GM19035 (cell line): ENCODE measurements around the gene COPA.
"Not testable (repeated sequence)": the region's sequence is repeated elsewhere in the genome, so short reads cannot be mapped to it uniquely, and the experiment has no call there.

ENCODE experiments used
- ATAC-seq: cut with Tn5 transposase; IDR thresholded peaks from one replicate; pipeline ENCODE4 v1.9.1; 2021; ENCODE audit not compliant: unreplicated experiment

COPA gene

DNA sequence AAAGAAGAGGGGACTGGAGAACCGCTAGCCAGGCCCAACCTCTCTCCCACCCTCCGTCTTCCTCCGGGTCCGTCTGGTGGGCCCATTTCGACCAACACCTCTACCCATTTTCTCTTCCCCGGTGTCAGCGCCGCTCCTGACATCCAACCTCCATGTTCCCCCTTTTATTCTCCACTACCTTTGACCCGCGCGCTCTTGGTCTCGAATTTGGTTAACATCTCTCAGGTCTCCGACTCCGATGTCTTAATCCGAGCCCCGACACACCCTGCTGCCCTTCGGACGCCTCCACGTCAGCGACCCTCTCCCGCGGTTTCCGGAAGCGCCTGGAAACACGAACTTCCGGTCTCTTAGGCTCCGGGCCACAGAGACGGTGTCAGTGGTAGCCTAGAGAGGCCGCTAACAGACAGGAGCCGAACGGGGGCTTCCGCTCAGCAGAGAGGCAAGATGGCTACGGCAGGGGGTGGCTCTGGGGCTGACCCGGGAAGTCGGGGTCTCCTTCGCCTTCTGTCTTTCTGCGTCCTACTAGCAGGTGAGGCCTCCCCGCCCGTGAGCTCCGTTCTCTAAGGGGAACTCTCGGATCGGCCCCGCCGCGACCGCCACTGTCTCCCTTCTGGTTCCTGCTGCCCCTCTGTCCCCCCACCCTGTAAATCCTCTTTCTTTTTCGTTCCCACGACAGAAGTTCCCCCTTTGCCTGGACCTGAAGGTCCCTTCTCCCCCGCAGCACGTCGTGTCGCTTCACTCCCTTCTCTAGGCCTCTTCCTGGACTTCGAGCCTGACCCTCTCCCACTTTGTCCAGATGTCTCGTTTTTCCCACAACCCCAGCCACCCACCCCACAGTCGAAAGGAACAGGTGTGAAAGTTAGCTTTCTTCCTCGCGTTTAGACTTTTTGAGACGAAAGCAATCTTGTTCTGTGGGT is at the start of gene COPA, which contains the start of gene NCSTN:
Gene COPA (minus strand): TSS at position 298 of the 917 bp plus-strand sequence. CDS start 80 bp downstream, at position 218.
Gene NCSTN (plus strand): TSS at position 431 of the 917 bp plus-strand sequence. CDS start 14 bp downstream, at position 445.
- ATAC-seq = peak; percentile 85

DNA sequence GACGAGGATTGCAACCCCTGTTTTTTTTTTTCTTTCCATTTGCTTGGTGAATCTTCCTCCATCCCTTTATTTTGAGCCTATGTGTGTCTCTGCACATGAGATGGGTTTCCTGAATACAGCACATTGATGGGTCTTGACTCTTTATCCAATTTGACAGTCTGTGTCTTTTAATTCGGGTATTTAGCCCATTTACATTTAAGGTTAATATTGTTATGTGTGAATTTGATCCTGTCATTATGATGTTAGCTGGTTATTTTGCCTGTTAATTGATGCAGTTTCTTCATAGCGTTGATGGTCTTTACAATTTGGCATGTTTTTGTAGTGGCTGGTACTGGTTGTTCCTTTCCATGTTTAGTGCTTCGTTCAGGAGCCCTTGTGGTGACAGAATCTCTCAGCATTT is 45.4 kb upstream of the COPA start:
- ATAC-seq = not testable (repeated sequence)

DNA sequence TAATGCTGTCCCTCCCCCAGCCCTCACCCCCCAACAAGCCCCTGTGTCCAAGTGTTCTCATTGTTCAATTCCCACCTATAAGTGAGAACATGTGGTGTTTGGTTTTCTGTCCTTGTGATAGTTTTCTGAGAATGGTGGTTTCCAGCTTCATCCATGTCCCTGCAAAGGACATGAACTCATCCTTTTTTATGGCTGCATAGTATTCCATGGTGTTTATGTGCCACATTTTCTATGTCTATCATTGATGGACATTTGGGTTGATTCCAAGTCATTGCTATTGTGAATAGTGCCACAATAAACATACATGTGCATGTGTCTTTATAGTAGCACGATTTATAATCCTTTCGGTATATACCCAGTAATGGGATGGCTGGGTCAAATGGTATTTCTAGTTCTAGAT is 41.8 kb upstream of the COPA start:
- not testable (repeated sequence) for ATAC-seq

- ATAC-seq = no peak
Observed at GRCh38 chr1:160377585-160378206, 34.6 kb upstream of the COPA start.

DNA sequence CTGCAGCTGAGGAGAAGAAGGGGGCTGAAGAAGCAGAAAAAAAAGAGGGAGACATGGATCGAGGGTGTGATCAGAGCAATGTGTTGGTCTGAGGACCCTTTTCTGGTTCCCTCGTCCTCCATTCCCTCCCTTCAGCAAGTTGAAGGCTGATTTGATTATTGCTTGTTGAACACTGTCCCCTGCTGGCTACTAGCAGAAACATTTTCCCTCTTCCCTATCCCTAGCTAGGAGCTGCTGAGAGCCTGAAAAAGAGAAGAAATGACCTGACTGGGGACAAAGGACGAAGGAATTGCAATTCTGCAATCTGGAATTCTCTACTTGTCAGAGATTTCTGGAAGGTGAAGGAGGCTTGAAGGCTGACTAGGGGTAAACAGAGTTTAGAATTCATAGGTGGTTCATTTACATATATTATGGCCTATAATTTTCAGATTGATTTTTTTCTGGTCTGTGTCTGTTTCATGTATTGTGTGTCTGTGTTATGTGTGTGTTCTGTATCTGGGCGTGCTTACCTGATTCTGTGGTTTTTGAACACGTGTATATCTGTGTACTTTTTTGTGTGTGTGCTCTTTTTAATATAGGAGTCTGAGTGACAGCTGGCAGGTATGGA is 33.6 kb upstream of the COPA start:
- peak; percentile 64 for ATAC-seq

DNA sequence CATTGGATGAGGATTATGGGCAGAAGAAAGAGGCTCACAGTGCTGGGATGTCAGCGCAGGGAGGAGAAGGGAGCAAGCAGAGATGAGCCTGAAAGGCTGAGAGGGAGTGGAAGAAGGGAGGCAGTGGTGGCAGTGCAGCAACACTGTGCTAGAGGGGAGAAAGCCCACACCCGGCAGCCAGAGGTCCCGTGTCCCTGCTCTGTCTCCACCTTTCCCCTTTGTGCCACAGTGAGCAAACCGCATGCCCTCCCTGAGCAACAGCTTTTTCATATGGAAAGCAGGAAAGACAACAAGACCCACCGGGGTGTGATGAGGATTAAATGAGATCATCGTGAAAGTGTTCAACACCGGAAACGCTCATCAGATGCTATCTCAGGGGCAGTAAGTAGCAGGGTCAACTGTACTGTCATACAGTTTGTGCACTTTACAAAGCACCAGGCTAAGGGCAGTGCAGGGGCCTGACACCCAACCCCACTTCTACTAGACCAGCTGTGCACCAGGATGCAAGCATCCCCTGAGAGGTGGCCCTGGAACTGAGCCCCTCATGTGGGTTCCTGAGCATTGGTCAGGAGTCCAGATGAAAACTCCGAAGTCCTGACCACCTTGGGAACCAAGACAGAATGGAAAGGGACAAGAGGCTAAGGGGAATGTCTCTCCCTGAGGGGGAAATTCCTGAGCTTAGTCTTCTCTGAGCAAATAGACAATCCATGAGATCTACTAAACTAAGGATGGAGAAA is 32.9 kb upstream of the COPA start:
- peak; percentile 55 for ATAC-seq

- no peak for ATAC-seq
Observed at GRCh38 chr1:160374306-160375110, 31.5 kb upstream of the COPA start.

- no peak for ATAC-seq
Observed at GRCh38 chr1:160373696-160374095, 30.6 kb upstream of the COPA start.

DNA sequence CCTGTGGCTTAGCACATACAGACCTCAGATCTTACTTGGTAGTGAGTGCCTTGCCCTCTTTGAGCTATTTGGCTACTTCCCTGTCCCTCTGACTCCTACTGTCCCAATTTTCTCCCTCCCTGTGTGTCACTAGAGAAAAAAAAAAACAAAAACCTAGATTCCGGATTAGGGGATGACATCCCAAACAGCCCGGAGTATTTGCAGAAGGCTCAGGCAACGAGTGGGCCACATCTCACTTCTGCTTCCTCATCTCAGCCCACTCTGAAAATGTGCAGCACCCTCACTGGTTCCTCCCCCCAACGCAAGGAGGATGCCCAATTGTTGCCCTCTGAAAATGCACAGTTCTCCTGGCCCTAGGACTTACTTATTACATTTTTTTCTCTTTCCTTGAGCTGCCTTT is 28.7 kb upstream of the COPA start:
- ATAC-seq = no peak

DNA sequence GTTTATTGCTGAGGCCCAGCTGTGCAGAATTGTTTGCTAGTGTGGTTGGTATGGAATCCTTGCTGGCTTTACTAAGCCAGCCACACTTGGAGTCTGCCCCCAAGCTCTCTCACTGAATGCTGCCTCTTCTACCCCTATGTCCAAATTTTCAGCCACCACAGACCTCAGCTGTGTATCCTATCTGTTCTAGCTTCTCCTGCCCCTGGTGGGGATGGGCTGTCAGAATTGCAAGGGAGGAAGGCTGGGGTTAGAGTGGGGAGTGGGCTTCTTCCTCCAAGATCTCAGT is 28.2 kb upstream of the COPA start:
- no peak for ATAC-seq

DNA sequence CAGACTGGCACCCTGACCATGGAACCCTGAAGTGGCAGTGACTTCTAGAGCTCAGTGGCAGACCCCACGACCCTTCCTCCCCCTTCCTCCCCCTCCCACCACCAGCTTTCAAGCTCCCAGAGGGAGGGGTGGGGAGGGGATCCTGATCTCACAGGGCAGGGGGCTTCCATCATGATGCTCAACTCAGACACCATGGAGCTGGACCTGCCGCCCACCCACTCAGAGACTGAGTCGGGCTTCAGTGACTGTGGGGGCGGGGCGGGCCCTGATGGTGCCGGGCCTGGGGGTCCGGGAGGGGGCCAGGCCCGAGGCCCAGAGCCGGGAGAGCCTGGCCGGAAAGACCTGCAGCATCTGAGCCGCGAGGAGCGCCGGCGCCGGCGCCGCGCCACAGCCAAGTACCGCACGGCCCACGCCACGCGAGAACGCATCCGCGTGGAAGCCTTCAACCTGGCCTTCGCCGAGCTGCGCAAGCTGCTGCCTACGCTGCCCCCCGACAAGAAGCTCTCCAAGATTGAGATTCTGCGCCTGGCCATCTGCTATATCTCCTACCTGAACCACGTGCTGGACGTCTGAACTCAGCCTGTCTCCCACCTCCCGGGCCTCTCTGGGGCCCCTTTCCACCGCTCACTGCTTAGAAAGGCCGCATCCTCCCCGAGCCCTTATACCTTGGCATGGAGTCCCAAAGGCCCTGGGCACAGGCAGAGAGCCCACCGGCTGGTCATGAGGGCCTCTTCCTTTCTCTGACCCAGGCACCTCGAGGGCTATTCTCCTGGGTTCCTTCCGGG is 27.7 kb upstream of the COPA start:
- no peak for ATAC-seq

GRCh38 chr1:160369087-160369486 is 26.0 kb upstream of the COPA start:
- ATAC-seq = no peak

GRCh38 chr1:160367934-160368923 is 25.2 kb upstream of the COPA start:
- no peak for ATAC-seq

DNA sequence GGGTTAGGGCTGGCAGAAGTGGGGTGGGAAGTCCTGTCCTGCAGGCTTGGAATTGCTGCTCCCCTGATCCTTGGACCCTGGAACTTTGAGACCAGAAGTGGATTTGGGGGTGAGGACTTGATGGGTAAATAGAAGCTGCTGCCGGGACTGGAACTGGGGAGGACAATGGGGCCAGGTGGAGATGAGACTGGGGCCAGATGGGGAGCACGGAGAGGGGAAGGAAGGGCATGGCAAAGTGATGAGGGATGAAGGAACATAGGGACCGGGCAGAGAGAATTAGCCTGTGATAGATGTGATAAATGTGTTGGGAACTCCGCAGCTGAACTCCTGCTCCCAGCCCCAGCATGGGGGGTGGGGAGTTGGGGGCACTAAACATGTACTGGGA is 24.5 kb upstream of the COPA start:
- ATAC-seq = no peak

- ATAC-seq = no peak
Observed at GRCh38 chr1:160366731-160367515, 23.9 kb upstream of the COPA start, which contains the start of gene NHLH1. TSS of gene NHLH1 (plus strand) at chr1:160367071. CDS start at chr1:160370732, 3,661 bp downstream.

- ATAC-seq = no peak
Observed at GRCh38 chr1:160365325-160365724, 22.3 kb upstream of the COPA start.

DNA sequence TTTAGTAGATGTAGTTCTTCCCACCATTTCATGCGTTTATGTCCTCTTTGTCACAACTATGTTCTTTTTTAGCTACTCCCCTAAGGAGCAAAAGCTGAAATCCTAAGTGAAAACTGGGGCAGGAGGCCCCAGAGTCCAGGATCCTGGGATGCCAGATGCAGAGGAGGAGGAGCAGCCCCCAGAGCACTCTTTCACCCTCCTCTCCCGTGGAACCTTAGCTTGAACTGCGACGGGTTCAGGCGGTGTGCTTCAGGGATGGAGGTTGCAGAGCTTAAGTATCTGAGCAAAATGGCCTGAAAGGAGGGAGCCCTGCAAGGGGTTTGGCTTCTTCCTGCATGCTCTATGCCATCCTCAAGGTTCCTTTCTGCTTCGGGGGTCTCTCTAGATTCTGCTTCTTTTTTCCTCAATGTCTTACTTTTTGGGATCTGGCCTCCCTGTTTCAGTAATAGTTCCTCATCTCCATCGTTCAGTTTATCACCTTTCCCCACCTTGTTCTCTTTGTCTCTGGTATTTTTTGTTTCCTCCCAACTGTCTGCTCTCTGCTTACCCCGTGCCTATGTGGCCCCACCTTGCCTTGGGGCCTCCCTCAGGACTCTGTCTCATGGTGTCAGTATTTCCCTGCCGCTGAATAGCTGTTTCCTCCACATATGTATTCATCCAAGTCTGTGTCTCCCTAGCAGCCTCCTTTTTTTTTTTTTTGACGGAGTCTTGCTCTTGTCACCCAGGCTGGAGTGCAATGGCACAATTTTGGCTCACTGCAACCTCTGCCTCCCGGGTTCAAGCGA is 21.1 kb upstream of the COPA start:
- ATAC-seq = no peak
